ENCODE measurements around the gene DELE1.

The DELE1 gene

GRCh38 chr5:141957367-141957996 lies 33.8 kb downstream of the DELE1 start:
- no peak for DNase-seq (ENCODE audit: low read depth, low spot score)

GRCh38 chr5:141958113-141958512 lies 34.4 kb downstream of the DELE1 start, which contains the start of gene PCDH12:
Gene PCDH12, minus strand, starts transcription at chr5:141958202. Its CDS starts 351 bp downstream, at chr5:141957851.
- no peak for DNase-seq (ENCODE audit: low read depth, low spot score)

DNA sequence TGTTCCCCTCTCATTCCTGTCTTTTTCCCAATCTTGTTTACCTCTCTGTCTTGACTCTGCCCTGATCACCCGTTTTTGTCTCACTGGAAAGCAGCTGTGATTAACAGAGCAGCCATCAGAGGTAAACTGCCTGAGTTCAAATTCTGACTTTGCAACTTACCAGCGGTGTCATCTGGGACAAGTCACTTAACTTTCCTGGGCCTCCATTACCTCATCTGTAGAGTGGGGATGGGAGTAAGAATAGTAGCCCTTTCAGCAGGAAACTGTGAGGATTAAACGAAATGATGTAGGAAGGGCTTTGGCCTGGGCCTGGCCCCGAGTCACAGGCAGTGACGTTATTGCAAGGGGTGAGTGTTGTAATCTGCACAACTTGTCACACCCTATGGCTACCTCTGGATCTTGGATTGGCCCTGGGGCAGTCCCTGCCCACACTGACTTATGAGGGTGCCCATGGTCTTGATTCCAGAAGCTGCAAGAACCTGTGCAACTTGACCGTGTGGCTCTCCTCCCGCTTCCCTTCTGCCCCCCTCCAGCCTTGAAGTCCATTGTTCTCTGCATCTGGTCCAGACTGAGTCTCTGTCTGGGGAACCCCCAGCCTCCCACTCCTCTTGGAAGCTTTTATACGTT lies 35.0 kb downstream of the DELE1 start:
- no peak for DNase-seq (ENCODE audit: low read depth, low spot score)

DNA sequence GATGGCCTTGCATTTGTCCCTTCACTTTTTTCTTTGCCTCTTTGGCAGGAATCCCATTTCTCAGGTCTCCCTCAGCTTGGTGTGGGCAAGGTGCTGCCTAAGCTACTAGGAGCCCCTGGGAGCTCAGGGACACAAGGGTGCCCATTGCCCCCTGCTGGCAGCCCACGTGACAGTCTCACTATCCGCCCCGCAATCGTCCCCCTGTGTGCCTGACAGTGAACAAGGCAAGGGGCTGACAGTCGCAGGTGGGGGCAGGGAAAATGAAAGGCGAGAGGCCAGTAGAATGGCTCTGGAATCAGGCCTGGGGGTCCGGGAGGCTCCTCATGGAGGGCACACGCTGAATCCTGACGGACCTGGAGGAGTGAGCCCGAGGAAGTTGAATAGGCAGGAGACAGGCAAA lies 36.3 kb downstream of the DELE1 start:
- no peak for DNase-seq (ENCODE audit: low read depth, low spot score)

DNA sequence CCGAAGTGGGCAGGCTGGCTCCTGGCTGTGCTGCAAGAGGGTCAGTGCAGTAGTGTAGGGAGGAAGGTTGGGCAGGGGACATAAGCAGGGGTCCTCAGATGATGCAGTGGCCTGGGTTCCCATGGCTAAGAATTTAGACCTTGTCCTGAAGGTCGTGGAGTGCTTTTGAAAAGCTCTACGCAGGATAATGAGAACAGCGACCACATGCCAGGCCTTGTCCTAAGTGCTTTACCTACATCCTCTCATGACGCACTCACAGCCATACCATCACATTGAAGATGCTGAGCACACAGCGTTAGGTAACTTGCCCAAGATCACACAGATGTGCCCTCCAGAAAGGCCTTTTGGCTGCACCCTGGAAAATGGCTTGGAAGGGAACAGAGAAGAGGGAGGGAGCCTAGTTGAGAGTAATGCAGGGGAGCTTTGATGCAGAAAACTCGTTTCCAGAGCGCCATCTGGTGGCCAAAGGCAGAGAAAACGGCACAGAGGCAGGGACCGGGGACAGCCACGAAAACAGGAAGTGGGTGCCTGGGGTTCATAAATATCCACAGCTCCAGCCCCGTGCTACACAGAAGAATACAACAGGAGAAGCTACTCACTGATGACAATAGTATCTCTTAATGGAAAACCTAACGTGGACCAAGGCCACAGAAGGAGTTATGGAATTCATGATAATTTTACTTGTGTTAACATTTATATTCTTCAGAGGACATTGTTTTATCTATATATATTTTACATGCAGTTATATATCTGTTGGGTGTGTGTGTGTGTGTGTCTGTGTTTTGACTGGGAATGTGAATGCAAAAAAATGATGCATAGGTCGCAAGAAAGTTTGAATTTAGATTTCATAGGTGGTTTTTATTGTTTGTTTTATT lies 37.0 kb downstream of the DELE1 start:
- peak; percentile 84 for DNase-seq (ENCODE audit: low read depth, low spot score)

GRCh38 chr5:141961466-141961865 lies 37.8 kb downstream of the DELE1 start:
- no peak for DNase-seq (ENCODE audit: low read depth, low spot score)

DNA sequence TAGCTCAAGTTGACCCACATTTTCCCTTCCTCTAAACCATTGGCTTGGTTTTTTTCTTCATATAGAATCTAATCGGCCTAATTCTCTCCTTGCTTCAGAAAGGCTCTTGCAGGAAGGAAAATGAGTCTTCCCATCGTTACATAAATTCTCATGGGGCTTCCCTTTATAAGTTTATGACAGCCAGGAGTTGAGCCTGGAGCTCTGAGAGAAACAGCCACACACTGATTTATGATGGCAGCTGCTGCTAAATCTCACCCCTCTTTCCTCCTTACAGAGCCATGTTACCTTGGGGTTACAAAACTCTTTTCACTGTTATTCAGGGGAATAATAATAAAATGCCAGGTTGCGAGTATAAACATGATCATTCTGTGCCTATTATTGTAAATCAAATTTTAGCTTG lies 40.0 kb downstream of the DELE1 start:
- no peak for DNase-seq (ENCODE audit: low read depth, low spot score)

- DNase-seq (ENCODE audit: low read depth, low spot score) = no peak
Measured at GRCh38 chr5:141965071-141965470, 41.4 kb downstream of the DELE1 start.

DNA sequence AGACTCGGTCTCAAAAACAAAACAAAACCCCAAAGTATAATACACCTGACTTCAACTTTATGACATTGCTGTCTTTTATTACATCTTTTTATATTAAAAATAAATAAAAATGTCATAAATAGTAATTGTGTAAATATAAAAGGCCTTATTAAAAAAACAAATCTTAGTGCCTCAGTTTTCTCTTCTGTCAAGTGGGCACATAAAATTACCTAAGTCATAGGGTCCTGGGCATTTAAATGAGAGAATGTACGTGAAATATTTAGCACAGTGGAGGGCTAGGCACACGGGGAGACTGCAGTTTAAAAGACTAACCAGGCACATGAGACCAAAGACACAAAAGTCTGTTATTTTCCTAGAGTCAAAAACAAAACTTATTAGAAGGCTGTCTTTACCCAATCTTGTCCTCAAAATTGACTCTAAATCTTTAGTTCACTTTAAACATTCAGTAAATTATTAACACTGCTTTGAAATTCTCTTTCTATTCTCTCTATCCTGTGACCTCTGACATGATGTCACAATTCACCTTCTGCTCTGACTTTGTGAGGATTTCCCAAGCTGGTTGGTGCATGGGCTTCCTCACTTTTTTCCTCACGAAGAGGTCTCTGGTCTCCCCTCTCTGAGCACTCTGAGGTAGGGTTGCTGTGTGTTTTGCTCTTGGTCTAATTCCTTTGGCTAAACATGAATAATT lies 42.7 kb downstream of the DELE1 start:
- no peak for DNase-seq (ENCODE audit: low read depth, low spot score)

GRCh38 chr5:141966963-141967333 lies 43.3 kb downstream of the DELE1 start:
- no peak for DNase-seq (ENCODE audit: low read depth, low spot score)

DNA sequence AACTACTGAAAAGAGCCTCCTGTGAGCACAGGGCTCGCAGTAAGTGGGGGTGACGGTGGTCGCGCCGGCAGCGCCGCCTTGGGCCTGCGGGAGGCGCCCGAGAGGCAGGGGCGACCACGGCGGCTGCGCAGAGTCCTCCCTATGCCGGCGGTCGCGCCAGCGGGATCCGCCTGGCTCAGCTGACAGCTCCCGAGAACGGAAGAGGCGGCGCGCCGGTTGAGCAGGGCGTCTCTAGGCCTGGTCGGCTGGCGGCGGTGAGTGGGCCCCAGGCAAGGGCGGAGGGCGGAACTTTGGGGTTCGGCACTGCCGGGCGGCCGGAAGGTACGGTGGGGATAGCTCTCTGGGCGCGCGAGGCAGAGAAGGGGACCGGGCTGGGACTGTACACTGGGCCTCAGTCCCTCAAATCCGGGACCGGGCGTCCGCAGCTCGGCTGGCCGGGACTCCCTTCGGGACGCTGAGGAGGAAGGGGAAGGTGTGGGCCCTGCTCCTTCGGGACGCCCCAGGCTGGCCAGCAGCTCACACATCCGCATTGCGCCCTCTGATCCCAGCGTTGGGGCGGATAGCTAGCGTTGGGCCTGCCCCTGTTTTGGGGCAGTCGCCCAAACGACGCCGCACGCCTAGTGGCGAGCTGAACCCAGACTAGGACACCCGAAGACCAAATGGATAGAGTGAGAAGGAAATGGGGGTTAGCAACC lies 45.4 kb downstream of the DELE1 start, which contains the start of gene RNF14:
Gene RNF14 (plus strand): TSS at position 192 of the 695 bp plus-strand sequence. CDS start 4,484 bp downstream, outside the sequence.
- peak; percentile 84 for DNase-seq (ENCODE audit: low read depth, low spot score)

- DNase-seq (ENCODE audit: low read depth, low spot score) = no peak
Measured at GRCh38 chr5:141969783-141970771, 46.4 kb downstream of the DELE1 start.

DNA sequence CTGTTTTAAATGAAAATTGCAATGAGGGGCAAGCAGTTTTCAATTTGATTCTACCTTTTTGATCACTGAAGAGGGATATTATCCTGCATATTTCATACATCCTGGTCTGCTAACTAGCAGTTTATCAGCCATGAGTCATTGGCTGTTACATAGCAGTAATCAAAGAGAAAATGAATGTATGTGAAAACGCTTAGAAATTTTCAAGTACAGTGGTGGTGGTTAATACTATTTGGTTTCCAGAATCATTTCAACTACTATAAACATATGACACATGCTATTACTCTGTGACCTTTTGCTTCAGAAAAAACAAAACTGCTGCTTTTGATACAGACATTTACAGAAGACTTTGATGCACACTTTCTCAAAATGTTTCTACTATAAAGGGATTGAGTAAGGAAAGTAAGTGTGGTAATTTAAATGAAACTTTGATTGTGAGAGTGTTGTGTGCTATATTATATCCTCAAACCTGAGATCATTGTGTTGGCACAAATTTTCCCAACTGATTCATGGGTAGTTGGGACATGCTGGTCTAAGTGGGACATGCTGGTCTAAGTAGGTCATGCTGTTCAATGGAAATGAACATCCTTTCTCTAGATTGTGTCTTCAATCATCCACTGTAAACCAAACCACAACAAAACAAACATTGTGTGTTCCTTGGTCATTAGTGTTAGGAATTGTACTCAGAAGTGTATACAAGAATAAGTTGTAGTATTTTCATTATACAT lies 50.4 kb downstream of the DELE1 start:
- DNase-seq (ENCODE audit: low read depth, low spot score) = no peak

GRCh38 chr5:141976176-141976575 lies 52.5 kb downstream of the DELE1 start:
- DNase-seq (ENCODE audit: low read depth, low spot score) = no peak

GRCh38 chr5:141978389-141978788 lies 54.7 kb downstream of the DELE1 start:
- DNase-seq (ENCODE audit: low read depth, low spot score) = no peak

DNA sequence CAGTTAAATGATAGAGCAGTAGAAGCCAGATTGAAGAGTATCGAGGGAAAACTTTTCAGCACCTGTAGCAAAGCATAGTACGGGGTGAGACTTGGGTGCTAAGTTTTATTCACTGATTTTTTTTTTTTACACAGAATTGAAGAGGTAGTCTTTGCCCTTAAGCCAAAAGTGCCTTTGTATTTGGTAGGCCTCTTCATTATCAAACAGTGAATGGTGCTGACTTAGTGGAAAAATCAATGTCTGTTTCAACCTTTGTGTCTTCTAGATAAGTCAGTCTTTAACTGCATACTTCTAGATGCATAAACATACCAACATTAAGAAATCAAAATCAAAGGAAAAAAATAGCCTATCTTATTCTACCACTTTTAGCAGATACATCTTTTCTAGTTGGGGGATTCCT lies 59.0 kb downstream of the DELE1 start:
- no peak for DNase-seq (ENCODE audit: low read depth, low spot score)

DNA sequence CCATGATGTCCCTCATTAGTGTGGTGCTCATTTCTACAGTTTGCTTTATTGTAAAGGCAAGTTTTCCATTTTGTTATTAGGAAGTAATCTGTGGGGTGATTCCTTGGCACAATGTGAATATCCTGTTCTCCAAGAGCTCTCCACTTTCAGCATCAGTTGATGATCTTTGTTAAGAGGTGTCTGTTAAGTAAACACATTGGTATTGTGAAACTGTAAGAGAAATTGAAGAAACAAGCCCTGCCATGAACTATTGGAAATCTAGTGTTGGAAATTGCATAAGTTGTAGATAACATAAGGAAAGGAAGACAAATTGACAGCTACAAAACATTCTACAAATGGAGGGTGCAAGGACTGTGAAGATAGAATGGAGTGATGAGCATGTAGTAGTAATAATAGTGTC lies 62.4 kb downstream of the DELE1 start:
- no peak for DNase-seq (ENCODE audit: low read depth, low spot score)

- no peak for DNase-seq (ENCODE audit: low read depth, low spot score)
Measured at GRCh38 chr5:141989720-141990119, 66.0 kb downstream of the DELE1 start.
